GM12864 (cell line): Measurements from ENCODE around the gene TTC9B.
A peak's percentile ranks its signal among the peaks of the same experiment; 100 is the strongest.
"Not testable (repeated sequence)": the region's sequence is repeated elsewhere in the genome, so short reads cannot be mapped to it uniquely, and the experiment has no call there.

ENCODE experiments used
- DNase-seq: peaks from one replicate; pipeline ENCODE4 v3.0.0-alpha.2; 2011; ENCODE audit warnings: low read depth
- H3K4me3 ChIP-seq: 2 replicates; pipeline ENCODE4 v1.5.1; 2011; ENCODE audit warnings: mild to moderate bottlenecking, low read depth, low read length, control low read depth
- TF ChIP-seq, protein P1 (sequence below): IDR thresholded peaks from 2 replicates; pipeline ENCODE4 v1.5.1; 2011; ENCODE audit warnings: low read depth, mild to moderate bottlenecking, moderate library complexity, low read length, control low read depth, inconsistent platforms; ENCODE audit errors: missing control alignments

The TTC9B gene

DNA sequence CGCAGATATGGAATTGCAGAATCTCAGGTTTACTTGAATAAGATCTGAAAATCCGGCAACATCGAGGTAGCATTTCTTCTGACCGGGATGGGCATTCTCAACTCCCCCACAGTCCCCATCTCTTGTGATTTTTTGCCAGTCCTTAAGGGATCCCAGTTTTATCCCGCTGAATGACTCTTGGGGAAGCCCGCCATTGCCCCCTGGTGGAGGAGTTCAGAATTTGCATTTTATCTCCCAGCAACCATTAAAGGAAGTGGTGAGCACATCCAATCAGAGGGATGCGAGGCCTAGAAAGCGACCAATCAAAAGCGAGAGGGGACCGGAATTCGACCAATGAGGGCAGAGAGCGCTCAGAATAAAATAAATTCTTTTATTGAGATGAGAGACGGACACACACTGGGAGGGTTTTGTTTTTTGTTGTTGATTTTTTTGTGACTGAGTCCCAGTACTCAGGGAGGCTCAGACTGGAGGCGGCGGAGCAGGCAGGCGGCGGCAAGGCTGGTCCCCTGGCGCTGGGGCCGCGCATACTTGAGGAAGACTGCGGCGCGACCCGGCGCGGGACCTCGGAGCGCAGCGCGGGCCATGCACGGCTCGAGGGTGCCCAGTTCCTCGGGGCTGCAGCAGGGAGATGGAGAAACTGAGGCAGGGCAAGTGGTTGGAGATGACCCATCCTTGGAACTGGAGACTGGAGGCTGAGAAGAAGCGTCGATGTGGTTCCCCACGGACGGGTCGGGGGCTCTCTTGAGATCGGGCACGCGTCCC, 3.9 kb upstream of the TTC9B start:
- peak; percentile 60 for DNase-seq
- H3K4me3 ChIP-seq, result no peak overlapping the region
- TF ChIP-seq, protein P1, sequence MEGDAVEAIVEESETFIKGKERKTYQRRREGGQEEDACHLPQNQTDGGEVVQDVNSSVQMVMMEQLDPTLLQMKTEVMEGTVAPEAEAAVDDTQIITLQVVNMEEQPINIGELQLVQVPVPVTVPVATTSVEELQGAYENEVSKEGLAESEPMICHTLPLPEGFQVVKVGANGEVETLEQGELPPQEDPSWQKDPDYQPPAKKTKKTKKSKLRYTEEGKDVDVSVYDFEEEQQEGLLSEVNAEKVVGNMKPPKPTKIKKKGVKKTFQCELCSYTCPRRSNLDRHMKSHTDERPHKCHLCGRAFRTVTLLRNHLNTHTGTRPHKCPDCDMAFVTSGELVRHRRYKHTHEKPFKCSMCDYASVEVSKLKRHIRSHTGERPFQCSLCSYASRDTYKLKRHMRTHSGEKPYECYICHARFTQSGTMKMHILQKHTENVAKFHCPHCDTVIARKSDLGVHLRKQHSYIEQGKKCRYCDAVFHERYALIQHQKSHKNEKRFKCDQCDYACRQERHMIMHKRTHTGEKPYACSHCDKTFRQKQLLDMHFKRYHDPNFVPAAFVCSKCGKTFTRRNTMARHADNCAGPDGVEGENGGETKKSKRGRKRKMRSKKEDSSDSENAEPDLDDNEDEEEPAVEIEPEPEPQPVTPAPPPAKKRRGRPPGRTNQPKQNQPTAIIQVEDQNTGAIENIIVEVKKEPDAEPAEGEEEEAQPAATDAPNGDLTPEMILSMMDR, result peak; percentile 69

DNA sequence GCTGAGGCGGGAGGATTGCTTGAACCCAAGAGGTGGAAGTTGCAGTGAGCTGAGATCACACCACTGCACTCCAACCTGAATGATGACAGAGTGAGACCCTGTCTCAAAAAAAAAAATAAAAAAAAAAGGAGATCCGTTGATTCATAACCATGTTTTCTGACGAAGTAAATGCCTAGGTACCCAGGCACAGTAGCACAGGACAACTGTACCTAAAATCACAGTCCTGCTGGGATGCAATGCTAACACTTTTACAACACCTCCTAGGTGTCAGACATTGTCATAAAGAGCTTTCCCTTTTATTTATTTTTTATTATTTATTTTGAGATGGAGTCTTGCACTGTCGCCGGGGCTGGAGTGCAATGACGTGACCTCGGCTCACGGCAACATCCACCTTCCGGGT, 2.5 kb upstream of the TTC9B start:
- H3K4me3 ChIP-seq, result no peak overlapping the region
- TF ChIP-seq, protein P1, result no peak
- DNase-seq, result no peak

DNA sequence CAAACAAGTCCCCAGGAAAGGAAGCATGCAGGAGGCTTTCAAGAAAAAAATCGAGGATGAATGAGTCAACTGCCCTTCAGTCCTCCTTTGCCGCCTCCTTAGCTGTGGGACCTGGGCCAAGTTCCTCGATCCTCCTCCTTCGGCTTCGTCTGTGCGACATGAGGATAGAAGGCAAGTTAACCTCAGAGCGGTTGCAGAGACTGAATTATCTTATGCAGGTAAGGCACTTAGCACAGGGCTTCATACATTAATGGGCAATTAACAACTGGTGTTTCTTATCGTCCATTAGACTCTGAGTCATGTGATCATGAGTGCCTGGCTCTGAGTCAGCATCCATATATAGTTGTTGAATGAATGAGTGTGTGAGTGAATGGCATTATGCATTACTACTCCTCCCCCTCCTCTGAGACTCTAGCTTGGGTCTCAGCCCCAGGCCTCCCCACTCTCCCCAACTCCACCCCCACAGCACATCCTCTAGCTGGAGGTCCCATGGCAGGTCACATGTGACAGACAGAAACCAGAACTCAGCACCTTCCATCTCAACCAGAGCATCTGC, 1.6 kb upstream of the TTC9B start:
- H3K4me3 ChIP-seq, result no peak overlapping the region
- TF ChIP-seq, protein P1, result no peak
- no peak for DNase-seq

DNA sequence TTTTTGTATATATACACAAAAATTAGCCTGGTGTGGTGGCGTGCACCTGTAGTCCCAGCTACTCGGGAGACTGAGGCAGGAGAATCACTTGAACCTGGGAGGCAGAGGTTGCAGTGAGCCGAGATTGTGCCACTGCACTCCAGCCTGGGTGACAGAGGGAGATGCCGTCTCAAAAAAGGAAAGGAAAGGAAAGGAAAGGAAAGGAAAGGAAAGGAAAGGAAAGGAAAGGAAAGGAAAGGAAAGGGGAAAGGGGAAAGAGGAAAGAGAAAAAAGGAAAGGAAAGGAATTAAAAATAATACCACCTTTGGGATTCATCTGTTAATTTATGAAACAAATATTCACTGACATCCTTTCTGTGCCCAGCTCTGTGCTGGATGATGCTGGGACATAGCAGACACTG, 845 bp upstream of the TTC9B start:
- H3K4me3 ChIP-seq, DNase-seq: not testable (repeated sequence)

DNA sequence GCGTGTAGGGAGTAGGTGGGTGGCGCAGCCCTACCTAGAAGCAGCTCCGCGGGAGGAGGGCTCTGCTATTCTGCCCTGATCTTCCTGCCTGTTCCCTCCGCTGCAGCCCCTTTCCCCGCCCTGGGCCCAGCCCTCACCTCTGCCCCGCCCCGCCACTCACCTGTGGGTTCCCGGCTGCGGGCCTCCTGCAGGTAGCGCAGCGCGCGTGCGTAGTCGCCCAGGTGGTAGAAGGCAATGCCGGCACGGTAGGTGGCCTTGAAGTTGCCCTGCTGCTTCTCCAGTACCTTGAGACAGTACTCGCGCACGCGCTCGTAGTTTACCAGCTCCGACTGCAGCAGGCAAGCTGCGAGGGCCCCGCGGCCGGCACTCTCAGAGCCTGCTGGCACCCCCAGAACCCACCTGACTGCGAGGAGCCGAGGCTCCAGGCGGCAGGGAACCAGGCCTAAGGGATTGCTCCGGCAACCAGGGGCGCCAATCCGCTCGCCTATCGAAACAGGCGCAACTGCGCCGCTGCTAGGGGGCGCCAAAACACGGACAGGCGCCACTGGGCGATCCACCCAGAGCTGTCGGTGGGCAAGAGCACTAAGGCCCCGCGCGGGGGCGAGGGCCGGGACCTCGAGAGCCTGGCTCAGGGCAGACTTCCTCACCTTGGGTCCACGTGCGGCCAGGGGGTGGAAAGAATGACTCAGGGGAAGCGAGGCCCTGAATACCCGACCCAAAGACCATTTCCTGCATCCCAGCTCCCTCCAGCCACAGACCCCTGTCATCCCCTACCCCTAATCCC, 965 bp downstream of the TTC9B start:
- DNase-seq, result no peak
- TF ChIP-seq, protein P1, result peak; percentile 50
- H3K4me3 ChIP-seq, result no peak overlapping the region

DNA sequence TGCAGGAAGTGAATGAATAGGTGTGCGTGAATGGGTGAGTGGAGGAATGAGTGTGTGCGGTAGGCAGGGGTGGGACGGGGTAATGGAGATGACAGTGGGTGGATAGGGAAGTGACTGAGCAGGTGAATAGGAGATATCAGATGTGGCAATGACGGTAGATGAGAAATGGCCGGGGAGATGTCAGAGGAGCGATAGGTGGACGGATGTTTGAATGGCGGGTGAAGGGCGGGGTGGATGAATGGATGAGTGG, 1.5 kb downstream of the TTC9B start:
- TF ChIP-seq, protein P1, result no peak
- H3K4me3 ChIP-seq, result no peak overlapping the region
- no peak for DNase-seq

DNA sequence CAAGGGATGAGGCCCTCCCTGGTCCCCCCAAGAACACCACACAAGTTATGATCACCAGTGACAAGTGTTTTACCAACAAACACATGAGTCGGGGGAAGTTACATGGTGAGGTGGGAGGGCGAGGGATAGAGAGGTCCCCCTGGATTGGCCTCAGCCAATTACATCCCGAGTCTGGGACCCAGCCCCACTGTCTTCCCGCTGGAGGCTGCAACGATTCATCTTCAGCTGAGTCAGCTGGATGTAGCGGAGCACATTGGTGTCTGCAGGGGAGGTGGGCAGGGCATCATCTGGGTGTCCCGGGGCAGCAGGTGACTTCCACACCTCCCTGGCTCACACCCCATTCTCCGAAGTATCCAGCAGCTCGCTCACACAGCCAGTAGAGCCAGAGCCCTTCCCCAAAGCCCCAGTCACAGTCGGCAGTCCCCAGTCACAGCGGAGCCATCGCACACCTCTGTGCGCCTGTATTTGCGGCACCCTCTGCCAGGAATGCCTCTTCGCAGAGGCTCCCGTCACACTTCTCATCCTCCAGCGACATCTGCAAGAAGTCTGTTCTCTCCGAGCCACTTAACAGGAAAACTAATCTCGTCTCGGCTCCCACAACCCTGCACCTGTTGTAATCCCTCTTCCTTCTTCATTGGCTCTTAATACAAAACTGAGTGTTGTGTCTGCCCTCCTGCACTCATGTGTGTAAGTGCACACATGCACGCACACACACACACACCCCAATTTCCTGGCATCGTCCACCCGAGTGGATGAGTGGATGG, 2.0 kb downstream of the TTC9B start:
- H3K4me3 ChIP-seq, result no peak overlapping the region
- no peak for DNase-seq

More for the DNA sequence above, 2.0 kb downstream of the TTC9B start:
- TF ChIP-seq, protein P1, result no peak
